ENCODE results near the gene SRGAP1. TPM values are rescaled to one million over a fixed set of nuclear protein-coding genes. Genes with fewer than 3 reads are reported as not detected.

The SRGAP1 gene
- total and polyA plus RNA-seq, 2 of the 8 experiments (the other 6 are each of a cell fraction or from before 2014, with no cell fraction given) = 3.2 to 7.3 TPM

DNA sequence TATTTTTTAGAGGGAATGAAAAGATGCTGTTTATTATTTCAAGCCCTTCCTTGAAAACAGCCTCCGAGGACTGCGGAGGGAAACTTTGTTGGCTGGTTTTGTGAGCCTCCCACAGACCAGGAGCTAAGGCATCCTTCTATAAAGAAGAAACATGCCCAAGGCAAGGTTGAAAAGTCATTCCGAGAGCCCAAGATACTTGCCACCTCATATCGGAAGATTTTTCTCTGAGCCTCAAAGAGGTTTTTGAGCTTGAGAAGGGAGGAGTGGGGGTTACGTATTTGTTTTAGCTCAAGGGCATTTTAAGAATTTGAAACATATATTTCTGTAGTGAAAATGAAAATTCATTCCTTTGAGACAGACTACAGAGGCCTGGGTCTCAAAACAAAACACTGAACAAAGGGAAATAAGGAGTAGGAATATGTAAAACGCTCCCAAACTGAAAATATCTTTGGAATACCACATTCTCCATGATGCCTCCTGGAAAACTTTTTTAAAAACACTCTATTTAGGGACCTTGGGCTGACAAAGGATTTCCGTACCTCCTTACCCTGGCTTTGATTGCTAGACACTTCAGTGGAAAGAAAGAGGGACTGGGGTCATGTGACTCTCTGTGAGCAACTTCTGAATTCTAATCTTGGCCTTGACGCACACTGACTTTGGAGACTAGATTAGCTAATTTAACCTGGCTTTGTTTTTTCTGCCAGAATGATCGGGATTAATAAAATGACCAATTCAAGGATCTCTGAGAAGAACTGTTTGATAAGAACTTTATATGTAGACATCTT is 180.9 kb downstream of the SRGAP1 start:
- Histone ChIP-seq H4K5ac (ENCODE audit: insufficient read length, low read depth, low read length) (no peak overlapping the region), H3K9me3 (ENCODE audit: insufficient read depth in 2 of 2, low read depth in 1 of 2, low read length in 1 of 2) (no peaks in the 10 kb centered on the region), H3K4me3 (ENCODE audit: extremely low read depth in 1 of 4, insufficient read depth in 2 of 4, low read depth in 3 of 4, low read length in 4 of 4) (no peak overlapping the region), H3K27me3 (replicated peaks in 1 of 4; ENCODE audit: control insufficient read depth in 3 of 4, extremely low read depth in 1 of 4, insufficient read depth in 3 of 4, low read length in 3 of 4) (no peaks in the 10 kb centered on the region), H3K27ac (ENCODE audit: low read depth, low read length) (no peak overlapping the region), H3K9ac (replicated peaks in 1 of 4; ENCODE audit: extremely low read depth in 1 of 4, low read depth in 3 of 4, low read length in 3 of 4) (no peak overlapping the region), H2AK5ac (ENCODE audit: low read depth, low read length) (no peak overlapping the region), H2BK120ac (replicated peaks; ENCODE audit: low read depth, low read length) (no peak overlapping the region), H2BK12ac (ENCODE audit: low read depth, low read length) (no peak overlapping the region), H3K4me2 (ENCODE audit: insufficient read depth in 1 of 2, low read depth in 2 of 2, low read length in 2 of 2) (no peak overlapping the region), H3K18ac (ENCODE audit: extremely low read depth, low read length) (no peak overlapping the region), H4K91ac (replicated peaks; ENCODE audit: insufficient read length, low read length) (no peak overlapping the region), H3K79me2 (ENCODE audit: control insufficient read depth in 1 of 2, insufficient read depth in 2 of 2, low read length in 2 of 2) (no peaks in the 10 kb centered on the region), H2BK5ac (ENCODE audit: low read depth, low read length) (no peak overlapping the region), H2BK15ac (ENCODE audit: low read length) (no peak overlapping the region), H3K14ac (ENCODE audit: insufficient read length) (no peak overlapping the region), H2AFZ (ENCODE audit: low read length) (no peak overlapping the region), H3K4me1 (replicated peaks in 1 of 4; ENCODE audit: control insufficient read depth in 3 of 4, insufficient read depth in 4 of 4, low read length in 3 of 4) (no peaks in the 10 kb centered on the region), H3K23ac (ENCODE audit: insufficient read length) (no peak overlapping the region), H3K56ac (replicated peaks; ENCODE audit: insufficient read length, low read depth, low read length) (no peak overlapping the region), H2BK20ac (ENCODE audit: low read length) (no peak overlapping the region), H3K23me2 (ENCODE audit: low read depth, low read length) (no peaks in the 10 kb centered on the region), H3K4ac (replicated peaks; ENCODE audit: insufficient read length, low read depth, low read length) (no peak overlapping the region), H4K20me1 (replicated peaks in 1 of 2; ENCODE audit: control insufficient read depth in 1 of 2, insufficient read depth in 2 of 2, low read length in 2 of 2) (no peaks in the 10 kb centered on the region), H4K8ac (ENCODE audit: extremely low read depth, insufficient read depth, low read length) (no peak overlapping the region), H3K36me3 (ENCODE audit: control insufficient read depth in 2 of 4, insufficient read depth in 4 of 4, low read length in 3 of 4) (no peaks in the 10 kb centered on the region), H3K79me1 (ENCODE audit: low read depth, low read length) (no peaks in the 10 kb centered on the region)
- CTCF ChIA-PET (ENCODE audit: partially characterized antibody) = interaction anchor here (0.6 kb wide), 2 partner anchors 16 to 248 kb away, joined by 3 read pairs; no protein-coding TSS in a partner anchor
- POLR2A ChIA-PET (ENCODE audit: partially characterized antibody) = no interaction called here
- DNase-seq (ENCODE audit: low read depth in 1 of 2, low spot score in 2 of 2) (no peak), FAIRE-seq (no peak)
- 92% methylated on average over 9 of the region's 9 CpGs; no CpG with 5 or more reads in 1 of the 2 experiments for WGBS, 2 experiments (ENCODE audit: extremely low coverage in 1 of 2, insufficient coverage in 1 of 2, insufficient read length in 1 of 2, insufficient replicate concordance in 2 of 2, low coverage in 1 of 2, low lambda C conversion rate in 2 of 2, missing lambda C conversion rate in 1 of 2)
- TF ChIP-seq NANOG (IDR thresholded peaks at IDR 0.05; ENCODE audit: insufficient read depth, low read depth, low read length, poor library complexity, severe bottlenecking) (no peak), SUZ12 (IDR thresholded peaks at IDR 0.05; ENCODE audit: low read length) (no peak), EP300 (IDR thresholded peaks at IDR 0.05; ENCODE audit: borderline replicate concordance in 1 of 2, low read depth in 2 of 2, low read length in 2 of 2) (no peak), CBX8 (IDR thresholded peaks at IDR 0.05; ENCODE audit: borderline replicate concordance, low read depth, low read length) (no peak), SRF (IDR thresholded peaks at IDR 0.05; ENCODE audit: low read depth, low read length) (no peak), SIX5 (IDR thresholded peaks at IDR 0.05; ENCODE audit: low read depth, low read length) (no peak), EZH2 (IDR thresholded peaks at IDR 0.05; ENCODE audit: low read depth, low read length, severe bottlenecking) (no peak), TBP (IDR thresholded peaks at IDR 0.05; ENCODE audit: low read depth, low read length) (no peak), PHF8 (conservative IDR thresholded peaks at IDR 0.05; ENCODE audit: low read depth, low read length) (no peak), ZNF274 (IDR thresholded peaks at IDR 0.05; ENCODE audit: borderline replicate concordance, extremely low read depth, low read length) (no peak), CHD1 (IDR thresholded peaks at IDR 0.05; ENCODE audit: low read depth, low read length) (no peak)
